PC-3 (cell line): ENCODE data around the gene RBPMS2. TPM values are rescaled to one million over a fixed set of nuclear protein-coding genes. Genes with fewer than 3 reads are reported as not detected.

ENCODE experiments used
- ATAC-seq: fragments of 200-7000 bp; cut with Tn5 transposase; 2 replicates; pipeline ENCODE4 v1.9.1; 2020; ENCODE audit warnings: mild to moderate bottlenecking, moderate library complexity
- BruUV-seq: library from RNA; stranded (reverse); fragments of 400-500 nt; replicated peaks from 2 replicates; lab custom pipeline; 2021; lab: Mats Ljungman, UMichigan
- CTCF ChIA-PET: fragments of 300-600 bp; sonication (Branson Sonifier 250); formaldehyde crosslinking; loops from one replicate; lab custom pipeline; 2022; ENCODE audit warnings: antibody characterized with exemption; lab: Charles Lee
- POLR2A ChIA-PET: fragments of 300-600 bp; sonication (Branson Sonifier 250); formaldehyde crosslinking; loops from one replicate; lab custom pipeline; 2022; ENCODE audit warnings: antibody characterized with exemption; ENCODE audit not compliant: unreplicated experiment; lab: Charles Lee
- DNase-seq: peaks from one replicate; pipeline ENCODE4 v3.0.0-alpha.2; 2015
- H2AFZ ChIP-seq: fragments of 300-600 bp; sonication (generic); 2 replicates; pipeline ENCODE4 v1.6.0; 2016; ENCODE audit warnings: antibody characterized with exemption, low read length
- H3F3A ChIP-seq: fragments of 300-600 bp; sonication (generic); one replicate; pipeline ENCODE4 v1.6.0; 2017; ENCODE audit warnings: antibody characterized with exemption, low read length, control low read depth, mild to moderate bottlenecking; ENCODE audit not compliant: unreplicated experiment
- H3K27ac ChIP-seq: fragments of 300-600 bp; sonication (generic); 2 replicates; pipeline ENCODE4 v1.5.1; 2016; ENCODE audit warnings: mild to moderate bottlenecking, low read length
- H3K27me3 ChIP-seq: fragments of 300-600 bp; sonication (generic); 2 replicates; pipeline ENCODE4 v1.6.1; 2016; ENCODE audit warnings: low read length, mixed read lengths
- H3K36me3 ChIP-seq: fragments of 300-600 bp; sonication (generic); 2 replicates; pipeline ENCODE4 v1.6.1; 2016; ENCODE audit warnings: low read depth, mixed run types, low read length, mixed read lengths
- H3K4me1 ChIP-seq: fragments of 300-600 bp; sonication (generic); 2 replicates; pipeline ENCODE4 v1.5.1; 2016; ENCODE audit warnings: low read length; ENCODE audit not compliant: insufficient read depth
- H3K4me2 ChIP-seq: fragments of 300-600 bp; sonication (generic); 2 replicates; pipeline ENCODE4 v1.6.0; 2016; ENCODE audit warnings: low read length
- H3K4me3 ChIP-seq: fragments of 300-600 bp; sonication (generic); 2 replicates; pipeline ENCODE4 v1.5.1; 2016; ENCODE audit warnings: mild to moderate bottlenecking, low read length, mixed read lengths
- H3K79me2 ChIP-seq: fragments of 300-600 bp; sonication (generic); 2 replicates; pipeline ENCODE4 v1.6.1; 2017; ENCODE audit warnings: low read length, mixed read lengths
- H3K9ac ChIP-seq: fragments of 300-600 bp; sonication (generic); 2 replicates; pipeline ENCODE4 v1.6.0; 2016; ENCODE audit warnings: mild to moderate bottlenecking, low read length
- H3K9me2 ChIP-seq: fragments of 300-600 bp; sonication (generic); replicated peaks from 2 replicates; pipeline ENCODE4 v1.6.1; 2016; ENCODE audit warnings: mixed run types, low read length, mixed read lengths
- H3K9me3 ChIP-seq: fragments of 300-600 bp; sonication (generic); 2 replicates; pipeline ENCODE4 v1.6.1; 2016; ENCODE audit warnings: low read length, mixed read lengths
- H4K20me1 ChIP-seq: fragments of 300-600 bp; sonication (generic); 2 replicates; pipeline ENCODE4 v1.6.1; 2016; ENCODE audit warnings: low read length, mixed read lengths
- EZH2 ChIP-seq: fragments of 300-600 bp; sonication (generic); IDR thresholded peaks from one replicate; pipeline ENCODE4 v1.6.1; 2017; ENCODE audit warnings: antibody characterized with exemption, mild to moderate bottlenecking, low read length; ENCODE audit not compliant: unreplicated experiment
- EZH2phosphoT487 ChIP-seq: fragments of 300-600 bp; sonication (generic); IDR thresholded peaks from 2 replicates; pipeline ENCODE4 v1.6.1; 2018; ENCODE audit warnings: mild to moderate bottlenecking, antibody characterized with exemption, low read length, borderline replicate concordance
- intact Hi-C: fragments of 100-400 bp; cut with micrococcal nuclease; formaldehyde crosslinking; loops from 2 replicates; pipeline ENCODE4 v1.9.0; 2023
- total RNA-seq: library from RNA; depleted of rRNA; stranded (reverse); fragments of >200 nt; gene quantifications from 2 replicates; pipeline ENCODE4 v1.2.3, GENCODE V29; 2014
- TF ChIP-seq, protein P1 (sequence below): fragments of 300-600 bp; sonication (generic); conservative IDR thresholded peaks from 2 replicates; pipeline ENCODE4 v1.5.1; 2017; ENCODE audit warnings: antibody characterized with exemption, low read depth, mild to moderate bottlenecking, low read length

Gene RBPMS2
- total RNA-seq, 1 experiment from 2014 or later, result not detected

- no peak overlapping the region for H3K4me3 ChIP-seq
- intact Hi-C loops, result no loop called here
- no peak for ATAC-seq
These were observed 7.4 kb upstream of the RBPMS2 start for GRCh38 chr15:64782751-64783150.

GRCh38 chr15:64781299-64781698 lies 5.9 kb upstream of the RBPMS2 start:
- Histone ChIP-seq H3K36me3 (no peaks in the 10 kb centered on the region), H3K27me3 (no peaks in the 10 kb centered on the region), H3K4me1 (no peaks in the 10 kb centered on the region), H3K9me3 (no peaks in the 10 kb centered on the region), H3K79me2 (no peaks in the 10 kb centered on the region), H3F3A (no peaks in the 10 kb centered on the region), H3K27ac (no peak overlapping the region), H3K9me2 (no peaks in the 10 kb centered on the region), H3K4me3 (no peak overlapping the region), H3K4me2 (no peak overlapping the region), H2AFZ (no peak overlapping the region), H4K20me1 (no peaks in the 10 kb centered on the region), H3K9ac (no peak overlapping the region)
- no peak for DNase-seq
- no peak for ATAC-seq
- intact Hi-C loops, result no loop called here
- TF ChIP-seq EZH2phosphoT487 (no peak), EZH2 (no peak)
- TF ChIP-seq, protein P1, sequence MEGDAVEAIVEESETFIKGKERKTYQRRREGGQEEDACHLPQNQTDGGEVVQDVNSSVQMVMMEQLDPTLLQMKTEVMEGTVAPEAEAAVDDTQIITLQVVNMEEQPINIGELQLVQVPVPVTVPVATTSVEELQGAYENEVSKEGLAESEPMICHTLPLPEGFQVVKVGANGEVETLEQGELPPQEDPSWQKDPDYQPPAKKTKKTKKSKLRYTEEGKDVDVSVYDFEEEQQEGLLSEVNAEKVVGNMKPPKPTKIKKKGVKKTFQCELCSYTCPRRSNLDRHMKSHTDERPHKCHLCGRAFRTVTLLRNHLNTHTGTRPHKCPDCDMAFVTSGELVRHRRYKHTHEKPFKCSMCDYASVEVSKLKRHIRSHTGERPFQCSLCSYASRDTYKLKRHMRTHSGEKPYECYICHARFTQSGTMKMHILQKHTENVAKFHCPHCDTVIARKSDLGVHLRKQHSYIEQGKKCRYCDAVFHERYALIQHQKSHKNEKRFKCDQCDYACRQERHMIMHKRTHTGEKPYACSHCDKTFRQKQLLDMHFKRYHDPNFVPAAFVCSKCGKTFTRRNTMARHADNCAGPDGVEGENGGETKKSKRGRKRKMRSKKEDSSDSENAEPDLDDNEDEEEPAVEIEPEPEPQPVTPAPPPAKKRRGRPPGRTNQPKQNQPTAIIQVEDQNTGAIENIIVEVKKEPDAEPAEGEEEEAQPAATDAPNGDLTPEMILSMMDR, result no peak
- POLR2A ChIA-PET, result no interaction called here
- CTCF ChIA-PET, result no interaction called here
- BruUV-seq, result no TSS peak

More at GRCh38 chr15:64782751-64783150, 7.4 kb upstream of the RBPMS2 start:
- H3K36me3 ChIP-seq, result no peaks in the 10 kb centered on the region
- BruUV-seq, result no TSS peak
- no peaks in the 10 kb centered on the region for H3K79me2 ChIP-seq
- no peaks in the 10 kb centered on the region for H3K9me2 ChIP-seq
- POLR2A ChIA-PET, result interaction anchor here (0.6 kb wide), 1 partner anchor 38 kb away, joined by 5 read pairs; no protein-coding TSS in a partner anchor
- H3K27ac ChIP-seq, result no peak overlapping the region
- no peaks in the 10 kb centered on the region for H4K20me1 ChIP-seq
- DNase-seq, result no peak
- H3K4me2 ChIP-seq, result no peak overlapping the region
- H3K4me1 ChIP-seq, result no peaks in the 10 kb centered on the region
- no peak overlapping the region for H3K9ac ChIP-seq
- no peaks in the 10 kb centered on the region for H3K27me3 ChIP-seq
- no peak for TF ChIP-seq EZH2phosphoT487
- no peak for TF ChIP-seq EZH2
- TF ChIP-seq, protein P1, result no peak
- no peaks in the 10 kb centered on the region for H3F3A ChIP-seq
- CTCF ChIA-PET, result no interaction called here
- H2AFZ ChIP-seq, result no peak overlapping the region
- H3K9me3 ChIP-seq, result no peaks in the 10 kb centered on the region

DNA sequence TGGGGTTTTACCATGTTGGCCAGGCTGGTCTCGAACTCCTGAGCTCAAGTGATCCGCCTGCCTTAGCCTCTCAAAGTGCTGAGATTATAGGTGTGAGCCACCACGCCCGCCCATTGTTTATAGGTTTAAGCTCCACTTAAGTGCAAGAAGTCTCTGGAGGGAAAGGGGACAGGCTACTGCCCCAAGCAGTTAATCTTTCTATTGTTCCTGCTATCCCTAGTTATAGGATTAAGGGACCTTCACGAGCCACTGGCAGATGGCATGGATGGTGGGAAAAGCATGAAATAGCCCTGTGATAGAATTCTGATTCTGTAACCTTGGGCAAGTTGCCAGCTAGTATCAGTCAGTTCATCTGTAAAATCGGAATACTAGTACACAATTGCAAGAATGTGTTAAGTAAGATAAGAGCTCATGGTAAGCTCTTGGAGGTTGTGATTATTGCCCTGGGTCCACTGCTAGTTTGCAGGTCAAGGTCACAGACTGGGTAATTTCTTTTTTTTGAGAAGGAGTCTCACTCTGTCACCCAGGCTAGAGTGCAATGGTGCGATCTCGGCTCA lies 5.3 kb upstream of the RBPMS2 start:
- Histone ChIP-seq H3F3A (no peaks in the 10 kb centered on the region), H3K27ac (no peak overlapping the region), H3K27me3 (no peaks in the 10 kb centered on the region; the same call in 1 of the 2 replicates), H3K9me2 (no peaks in the 10 kb centered on the region), H4K20me1 (no peaks in the 10 kb centered on the region), H2AFZ (no peak overlapping the region), H3K4me1 (no peaks in the 10 kb centered on the region), H3K4me3 (no peak overlapping the region), H3K36me3 (no peaks in the 10 kb centered on the region), H3K9me3 (no peaks in the 10 kb centered on the region), H3K9ac (no peak overlapping the region), H3K4me2 (no peak overlapping the region), H3K79me2 (no peaks in the 10 kb centered on the region)
- intact Hi-C loops, result no loop called here
- ATAC-seq, result no peak
- no TSS peak for BruUV-seq
- ChIA-PET CTCF (no interaction called here), POLR2A (no interaction called here)
- no peak for TF ChIP-seq EZH2phosphoT487
- TF ChIP-seq, protein P1, result no peak
- no peak for TF ChIP-seq EZH2
- DNase-seq, result no peak
